Stomach (tissue), 9 donors: ENCODE measurements around the gene TFAM. TPM values are rescaled to one million over a fixed set of nuclear protein-coding genes. Genes with fewer than 3 reads are reported as not detected.

ENCODE experiments used
- DNase-seq, 2 donors: peaks; one replicate each; pipeline versions ENCODE4 v3.0.0 to v3.0.0-alpha.2; 2013 to 2019
- H3K27ac ChIP-seq, 5 donors: fragments of 200-600 bp in 4 of 5; sonication (generic) in 4 of 5; one replicate each; pipeline ENCODE4 v1.5.1; 2013 to 2019; ENCODE audit warnings: mild to moderate bottlenecking in 1 of 5, moderate library complexity in 1 of 5
- H3K27me3 ChIP-seq, 3 donors: fragments of 200-600 bp; sonication (generic); one replicate each; pipeline ENCODE4 v1.5.1; 2017 to 2019; ENCODE audit warnings: mixed run types in 1 of 3
- H3K36me3 ChIP-seq, 4 donors: fragments of 200-600 bp; sonication (generic); 1 replicate in 3 of 4; 2 replicates in 1 of 4; pipeline ENCODE4 v1.5.1; 2016 to 2019
- H3K4me1 ChIP-seq, 4 donors: fragments of 200-600 bp; sonication (generic); one replicate each; pipeline ENCODE4 v1.5.1; 2016 to 2019
- H3K4me3 ChIP-seq, 4 donors: fragments of 200-600 bp; sonication (generic) in 3 of 4; one replicate each; pipeline ENCODE4 v1.5.1; 2016 to 2019; ENCODE audit warnings: mild to moderate bottlenecking in 1 of 4
- H3K9me3 ChIP-seq, 4 donors: fragments of 200-600 bp; sonication (generic); one replicate each; pipeline ENCODE4 v1.5.1; 2016 to 2019
- EP300 ChIP-seq: sonication (generic); formaldehyde crosslinking; IDR thresholded peaks from one replicate; pipeline ENCODE4 v1.6.1; 2017; ENCODE audit warnings: antibody characterized with exemption
- POLR2A ChIP-seq, 4 donors: fragments of 450-650 bp; IDR thresholded peaks; one replicate each; pipeline ENCODE4 v1.6.1; 2016; ENCODE audit warnings: antibody characterized with exemption in 4 of 4, control low read depth in 2 of 4, mild to moderate bottlenecking in 1 of 4, moderate library complexity in 1 of 4
- POLR2AphosphoS5 ChIP-seq, 3 donors: sonication (generic); formaldehyde crosslinking; IDR thresholded peaks; one replicate each; pipeline ENCODE4 v1.6.1; 2016; ENCODE audit warnings: antibody characterized with exemption in 3 of 3
- WGBS, 5 donors: extraction: QIAGEN DNeasy Blood & Tissue Kit in 3 of 5; methylation state at CpG; one replicate each; pipeline versions ENCODE4 v1.1.5 to v1.1.7; 2013 to 2018; 5-methylcytosine and 5-hydroxymethylcytosine counted together
- intact Hi-C: fragments of 100-400 bp; cut with DNase I; formaldehyde crosslinking; loops from one replicate; pipeline ENCODE4 v1.15.1; 2023; ENCODE audit warnings: low total_unique reads
- polyA plus RNA-seq, 3 donors: library from polyadenylated mRNA; stranded (reverse); fragments of 200-250 nt; gene quantifications; one replicate each; pipeline ENCODE4 v1.2.3, GENCODE V29; 2013
- total RNA-seq, 5 donors: library from RNA; depleted of rRNA; stranded (reverse); fragments of >200 nt; gene quantifications; one replicate each; pipeline versions ENCODE4 v1.1.0 to v1.2.3, GENCODE V29; 2014 to 2016
- TF ChIP-seq, protein P1 (sequence below), 7 experiments: fragments of 450-650 bp in 4 of 7; fragments of 200-600 bp in 3 of 7; sonication (generic) in 3 of 7; IDR thresholded peaks; one replicate each; pipeline ENCODE4 v1.5.1; 2016 to 2019; ENCODE audit warnings: antibody characterized with exemption in 7 of 7, control low read depth in 2 of 7, mild to moderate bottlenecking in 1 of 7
- donor health status: healthy with polysubstance abuse.
- donor health status: Bipolar disorder and iron deficiency.
- donor health status: healthy.

Gene TFAM
- total and polyA plus RNA-seq, 8 donors = 4.9 to 39.7 (median 16.8) TPM

DNA sequence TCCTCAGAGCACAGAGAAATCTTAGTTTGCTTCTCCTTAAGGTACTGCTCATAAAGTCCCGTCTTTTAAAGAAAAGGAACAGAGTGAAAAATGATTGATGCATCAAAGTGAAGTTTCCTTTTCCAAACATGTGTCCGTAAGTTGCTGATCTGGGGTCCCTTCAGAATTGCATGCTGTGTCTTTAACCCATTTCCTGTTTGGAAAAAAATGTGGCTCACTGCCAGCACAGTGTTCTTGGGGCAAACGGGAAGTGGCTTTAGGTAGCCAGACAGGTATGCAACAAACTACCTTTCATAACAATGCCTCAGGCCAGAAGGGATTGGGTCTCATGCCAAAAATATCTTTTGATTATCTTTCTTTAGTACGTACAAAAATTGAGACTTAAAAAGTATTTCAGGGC is 50.9 kb downstream of the TFAM start:
- 33 to 44% (median 34%) methylated on average over 4 of the region's 4 CpGs for WGBS, 5 donors
- intact Hi-C loops = no loop called here
- H3K27ac ChIP-seq = peak overlapping the region in 1 of 5 donors; percentile 41
- no peaks in the 10 kb centered on the region for H3K27me3 ChIP-seq
- peaks cover 0 to 4% (median 0%) of the 10 kb centered on the region in 4 donors for H3K4me1 ChIP-seq
- TF ChIP-seq POLR2AphosphoS5 (IDR thresholded peaks at IDR 0.05) (no peak), EP300 (no peak)
- H3K4me3 ChIP-seq = no peak overlapping the region
- H3K36me3 ChIP-seq = no peaks in the 10 kb centered on the region
- H3K9me3 ChIP-seq = peaks cover 0 to 9% (median 0%) of the 10 kb centered on the region in 4 donors
- DNase-seq = peak in 1 of 2 donors; percentile 28

DNA sequence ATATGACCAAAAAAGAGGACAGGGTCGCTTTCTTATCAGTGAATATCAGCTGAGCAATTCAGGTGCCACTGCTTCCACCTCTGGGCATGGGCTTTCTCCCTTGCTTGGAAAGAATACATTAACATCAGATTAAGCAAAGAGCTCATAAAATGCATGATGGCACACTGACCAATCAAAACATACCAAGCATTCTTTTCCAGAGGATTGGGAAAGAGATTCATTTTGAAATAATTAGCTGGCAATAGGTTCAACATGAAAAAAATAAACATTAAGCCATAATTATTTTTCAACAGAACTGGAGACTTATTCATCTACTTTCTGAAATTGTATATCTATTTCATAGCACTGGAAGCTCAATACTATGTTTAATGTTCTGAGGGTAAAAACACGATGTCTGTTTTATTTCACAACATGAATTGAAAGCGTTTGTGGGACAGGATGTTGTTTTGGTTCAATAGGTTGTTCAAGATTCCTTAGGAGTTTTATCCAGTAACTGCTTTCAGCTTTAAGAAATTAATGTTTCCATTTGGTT is 53.2 kb downstream of the TFAM start:
- 61 to 71% (median 65%) methylated on average over 3 of the region's 3 CpGs for WGBS, 5 donors

DNA sequence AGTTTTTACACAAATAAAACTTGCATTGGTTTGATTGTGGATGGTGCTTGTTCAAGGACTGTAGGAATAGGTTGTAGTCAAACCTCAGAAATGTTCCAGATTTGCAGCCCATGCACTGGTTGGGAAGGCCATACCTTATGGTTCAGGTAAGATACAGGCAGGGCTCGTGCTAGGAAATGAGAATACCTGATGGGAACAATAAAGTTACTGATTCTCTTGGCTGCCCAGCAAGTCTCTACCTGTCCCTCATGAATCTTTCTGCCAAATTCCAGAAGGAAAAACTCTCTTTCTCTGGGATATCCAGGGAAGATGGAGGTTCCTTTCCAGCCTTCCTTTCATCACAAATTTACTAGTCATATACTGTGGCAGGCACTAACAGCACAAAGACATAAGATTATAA is 53.8 kb downstream of the TFAM start:
- 63 to 86% (median 74%) methylated on average over 1 of the region's 1 CpG for WGBS, 5 donors
- intact Hi-C loops = no loop called here

More for the DNA sequence above, 53.2 kb downstream of the TFAM start:
- no peak overlapping the region for H3K4me3 ChIP-seq
- intact Hi-C loops = no loop called here
- peaks cover 0 to 9% (median 0%) of the 10 kb centered on the region in 4 donors for H3K9me3 ChIP-seq
- TF ChIP-seq EP300 = no peak
- H3K27me3 ChIP-seq = no peaks in the 10 kb centered on the region
- no peaks in the 10 kb centered on the region for H3K36me3 ChIP-seq
- H3K27ac ChIP-seq = no peak overlapping the region
- peak in 1 of 2 donors; percentile 35 for DNase-seq
- H3K4me1 ChIP-seq = peaks cover 0 to 4% (median 0%) of the 10 kb centered on the region in 4 donors

DNA sequence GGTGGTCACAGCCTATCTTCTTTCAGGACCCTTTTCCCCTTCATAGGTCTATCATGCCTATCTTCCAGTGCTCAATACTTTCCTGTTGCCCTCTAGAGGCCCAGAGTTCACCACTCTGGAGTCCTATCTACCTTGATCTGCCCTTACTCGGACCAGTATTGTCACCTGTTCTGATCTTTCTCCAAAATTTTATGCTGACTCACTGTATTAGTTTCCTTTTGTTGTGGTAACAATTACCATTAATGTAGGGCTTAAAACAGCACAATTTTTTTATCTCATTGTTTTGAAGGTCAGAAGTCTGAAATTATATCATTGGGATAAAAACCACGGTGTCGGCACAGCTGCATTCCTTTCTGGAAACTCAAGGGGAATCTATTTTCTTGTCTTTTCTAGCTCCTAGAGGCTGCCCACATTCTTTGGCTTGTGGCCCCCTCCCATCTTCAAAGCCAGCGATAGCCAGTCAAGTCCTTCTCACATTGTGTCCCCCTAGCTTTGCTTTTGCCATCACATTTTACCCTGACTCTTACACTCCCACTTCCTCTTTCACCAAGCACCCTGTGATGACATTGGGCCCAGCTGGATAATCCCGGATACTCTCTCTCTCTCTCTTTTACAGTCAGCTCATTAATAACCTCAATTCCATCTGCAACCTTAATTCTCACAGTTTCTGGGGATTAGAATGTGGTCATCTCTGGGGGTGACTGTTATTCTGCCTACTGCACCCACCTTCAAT is 54.6 kb downstream of the TFAM start:
- no peak for DNase-seq
- H3K27ac ChIP-seq = no peak overlapping the region
- H3K27me3 ChIP-seq = no peaks in the 10 kb centered on the region
- 87 to 94% (median 89%) methylated on average over 5 of the region's 5 CpGs for WGBS, 5 donors
- intact Hi-C loops = no loop called here
- H3K9me3 ChIP-seq = peaks cover 0 to 9% (median 0%) of the 10 kb centered on the region in 4 donors
- peaks cover 0 to 4% (median 2%) of the 10 kb centered on the region in 4 donors for H3K4me1 ChIP-seq
- no peak for TF ChIP-seq POLR2A (IDR thresholded peaks at IDR 0.05)
- TF ChIP-seq, protein P1, sequence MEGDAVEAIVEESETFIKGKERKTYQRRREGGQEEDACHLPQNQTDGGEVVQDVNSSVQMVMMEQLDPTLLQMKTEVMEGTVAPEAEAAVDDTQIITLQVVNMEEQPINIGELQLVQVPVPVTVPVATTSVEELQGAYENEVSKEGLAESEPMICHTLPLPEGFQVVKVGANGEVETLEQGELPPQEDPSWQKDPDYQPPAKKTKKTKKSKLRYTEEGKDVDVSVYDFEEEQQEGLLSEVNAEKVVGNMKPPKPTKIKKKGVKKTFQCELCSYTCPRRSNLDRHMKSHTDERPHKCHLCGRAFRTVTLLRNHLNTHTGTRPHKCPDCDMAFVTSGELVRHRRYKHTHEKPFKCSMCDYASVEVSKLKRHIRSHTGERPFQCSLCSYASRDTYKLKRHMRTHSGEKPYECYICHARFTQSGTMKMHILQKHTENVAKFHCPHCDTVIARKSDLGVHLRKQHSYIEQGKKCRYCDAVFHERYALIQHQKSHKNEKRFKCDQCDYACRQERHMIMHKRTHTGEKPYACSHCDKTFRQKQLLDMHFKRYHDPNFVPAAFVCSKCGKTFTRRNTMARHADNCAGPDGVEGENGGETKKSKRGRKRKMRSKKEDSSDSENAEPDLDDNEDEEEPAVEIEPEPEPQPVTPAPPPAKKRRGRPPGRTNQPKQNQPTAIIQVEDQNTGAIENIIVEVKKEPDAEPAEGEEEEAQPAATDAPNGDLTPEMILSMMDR (IDR thresholded peaks at IDR 0.05) = no peak
- no peak overlapping the region for H3K4me3 ChIP-seq
- H3K36me3 ChIP-seq = no peaks in the 10 kb centered on the region

More for the DNA sequence above, 53.8 kb downstream of the TFAM start:
- Histone ChIP-seq H3K27me3 (no peaks in the 10 kb centered on the region), H3K27ac (no peak overlapping the region), H3K9me3 (peaks cover 0 to 9% (median 0%) of the 10 kb centered on the region in 4 donors), H3K36me3 (no peaks in the 10 kb centered on the region), H3K4me3 (no peak overlapping the region), H3K4me1 (peaks cover 0 to 4% (median 0%) of the 10 kb centered on the region in 4 donors)
- TF ChIP-seq, protein P1 (IDR thresholded peaks at IDR 0.05) = no peak
- TF ChIP-seq POLR2A (IDR thresholded peaks at IDR 0.05) (no peak), EP300 (no peak), POLR2AphosphoS5 (IDR thresholded peaks at IDR 0.05) (no peak)
- DNase-seq = no peak

DNA sequence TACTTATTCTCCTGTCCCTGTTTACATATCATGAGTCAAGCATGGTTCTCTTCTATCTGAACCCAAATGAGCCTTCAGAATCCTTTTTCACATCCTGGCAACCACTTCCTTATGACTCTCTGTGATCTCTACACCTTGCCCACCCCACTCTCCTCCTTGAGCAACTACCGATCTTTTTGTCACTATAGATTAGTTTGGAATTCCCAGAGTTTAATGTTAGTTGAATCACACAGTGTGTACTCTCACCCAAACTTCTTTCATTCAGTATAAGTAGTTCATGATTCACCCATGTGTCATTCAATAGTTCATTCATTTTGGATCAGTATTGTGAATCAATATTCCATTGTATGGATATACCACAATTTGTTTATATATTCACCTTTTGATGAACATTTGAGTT is 55.3 kb downstream of the TFAM start:
- intact Hi-C loops = no loop called here
- peaks cover 0 to 9% (median 0%) of the 10 kb centered on the region in 4 donors for H3K9me3 ChIP-seq
- no peak for DNase-seq
- H3K27me3 ChIP-seq = no peaks in the 10 kb centered on the region
- H3K4me1 ChIP-seq = peaks cover 0 to 6% (median 2%) of the 10 kb centered on the region in 4 donors
- 0 to 75% (median 0%) methylated on average over 1 of the region's 1 CpG for WGBS, 5 donors
- H3K36me3 ChIP-seq = no peaks in the 10 kb centered on the region
- H3K4me3 ChIP-seq = no peak overlapping the region
- no peak overlapping the region for H3K27ac ChIP-seq
- no peak for TF ChIP-seq EP300
- TF ChIP-seq POLR2AphosphoS5 (IDR thresholded peaks at IDR 0.05) = no peak
- TF ChIP-seq, protein P1 (IDR thresholded peaks at IDR 0.05) = no peak
- TF ChIP-seq POLR2A (IDR thresholded peaks at IDR 0.05) = no peak
